Ishikawa (cell line): Measurements from ENCODE around the gene THOC2.

Experiments used
- CEBPB ChIP-seq: IDR thresholded peaks from 2 replicates; pipeline ENCODE4 v1.6.1; 2012
- CREB1 ChIP-seq: IDR thresholded peaks from 2 replicates; pipeline ENCODE4 v1.6.1; 2012; ENCODE audit warnings: low read depth
- EGR1 ChIP-seq: IDR thresholded peaks from 2 replicates; pipeline ENCODE4 v1.6.1; 2012
- EP300 ChIP-seq: IDR thresholded peaks from 2 replicates; pipeline ENCODE4 v1.6.1; 2012; ENCODE audit warnings: borderline replicate concordance
- FOXM1 ChIP-seq: IDR thresholded peaks from 2 replicates; pipeline ENCODE4 v1.6.1; 2012; ENCODE audit warnings: low read depth, borderline replicate concordance
- NFIC ChIP-seq: IDR thresholded peaks from 2 replicates; pipeline ENCODE4 v1.6.1; 2012
- RAD21 ChIP-seq: IDR thresholded peaks from 2 replicates; pipeline ENCODE4 v1.6.1; 2012; ENCODE audit warnings: low read depth
- TAF1 ChIP-seq: IDR thresholded peaks from 2 replicates; pipeline ENCODE4 v1.6.1; 2012; ENCODE audit warnings: low read depth, mild to moderate bottlenecking
- TCF12 ChIP-seq: IDR thresholded peaks from 2 replicates; pipeline ENCODE4 v1.6.1; 2012; ENCODE audit warnings: low read depth
- YY1 ChIP-seq: IDR thresholded peaks from 2 replicates; pipeline ENCODE4 v1.6.1; 2012; ENCODE audit warnings: low read depth
- ZBTB7A ChIP-seq: IDR thresholded peaks from 2 replicates; pipeline ENCODE4 v1.6.1; 2012; ENCODE audit warnings: low read depth
- TF ChIP-seq, protein P1 (sequence below): IDR thresholded peaks from 2 replicates; pipeline ENCODE4 v1.6.1; 2012; ENCODE audit warnings: low read depth, mild to moderate bottlenecking
- TF ChIP-seq, protein P2 (sequence below): IDR thresholded peaks from 2 replicates; pipeline ENCODE4 v1.6.1; 2012
- TF ChIP-seq, protein P3 (sequence below): IDR thresholded peaks from 2 replicates; pipeline ENCODE4 v1.6.1; 2012

DNA sequence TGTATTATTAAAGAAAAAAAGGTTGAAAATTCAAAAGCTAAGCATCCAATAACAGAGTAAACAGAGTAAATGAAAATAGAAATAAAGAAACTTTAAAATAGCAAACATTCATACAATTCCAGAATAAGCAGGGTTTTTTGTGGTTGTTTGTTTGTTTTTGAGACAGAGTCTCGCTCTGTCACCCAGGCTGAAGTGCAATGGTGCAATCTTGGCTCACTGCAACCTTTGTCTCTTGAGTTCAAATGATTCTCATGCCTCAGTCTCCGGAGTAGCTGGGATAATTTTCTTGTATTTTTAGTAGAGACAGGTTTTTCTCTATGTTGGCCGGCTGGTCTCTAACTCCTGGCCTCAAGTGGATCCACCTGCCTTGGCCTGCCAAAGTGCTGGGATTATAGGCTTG is 6.6 kb upstream of the THOC2 start:
- TF ChIP-seq TAF1 (no peak), CREB1 (no peak), RAD21 (no peak), CEBPB (no peak), EP300 (no peak), FOXM1 (no peak), EGR1 (no peak), TCF12 (no peak), NFIC (no peak), YY1 (no peak), ZBTB7A (no peak)
- TF ChIP-seq, protein P1, sequence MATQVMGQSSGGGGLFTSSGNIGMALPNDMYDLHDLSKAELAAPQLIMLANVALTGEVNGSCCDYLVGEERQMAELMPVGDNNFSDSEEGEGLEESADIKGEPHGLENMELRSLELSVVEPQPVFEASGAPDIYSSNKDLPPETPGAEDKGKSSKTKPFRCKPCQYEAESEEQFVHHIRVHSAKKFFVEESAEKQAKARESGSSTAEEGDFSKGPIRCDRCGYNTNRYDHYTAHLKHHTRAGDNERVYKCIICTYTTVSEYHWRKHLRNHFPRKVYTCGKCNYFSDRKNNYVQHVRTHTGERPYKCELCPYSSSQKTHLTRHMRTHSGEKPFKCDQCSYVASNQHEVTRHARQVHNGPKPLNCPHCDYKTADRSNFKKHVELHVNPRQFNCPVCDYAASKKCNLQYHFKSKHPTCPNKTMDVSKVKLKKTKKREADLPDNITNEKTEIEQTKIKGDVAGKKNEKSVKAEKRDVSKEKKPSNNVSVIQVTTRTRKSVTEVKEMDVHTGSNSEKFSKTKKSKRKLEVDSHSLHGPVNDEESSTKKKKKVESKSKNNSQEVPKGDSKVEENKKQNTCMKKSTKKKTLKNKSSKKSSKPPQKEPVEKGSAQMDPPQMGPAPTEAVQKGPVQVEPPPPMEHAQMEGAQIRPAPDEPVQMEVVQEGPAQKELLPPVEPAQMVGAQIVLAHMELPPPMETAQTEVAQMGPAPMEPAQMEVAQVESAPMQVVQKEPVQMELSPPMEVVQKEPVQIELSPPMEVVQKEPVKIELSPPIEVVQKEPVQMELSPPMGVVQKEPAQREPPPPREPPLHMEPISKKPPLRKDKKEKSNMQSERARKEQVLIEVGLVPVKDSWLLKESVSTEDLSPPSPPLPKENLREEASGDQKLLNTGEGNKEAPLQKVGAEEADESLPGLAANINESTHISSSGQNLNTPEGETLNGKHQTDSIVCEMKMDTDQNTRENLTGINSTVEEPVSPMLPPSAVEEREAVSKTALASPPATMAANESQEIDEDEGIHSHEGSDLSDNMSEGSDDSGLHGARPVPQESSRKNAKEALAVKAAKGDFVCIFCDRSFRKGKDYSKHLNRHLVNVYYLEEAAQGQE: no peak
- TF ChIP-seq, protein P2, sequence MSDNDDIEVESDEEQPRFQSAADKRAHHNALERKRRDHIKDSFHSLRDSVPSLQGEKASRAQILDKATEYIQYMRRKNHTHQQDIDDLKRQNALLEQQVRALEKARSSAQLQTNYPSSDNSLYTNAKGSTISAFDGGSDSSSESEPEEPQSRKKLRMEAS: no peak
- TF ChIP-seq, protein P3, sequence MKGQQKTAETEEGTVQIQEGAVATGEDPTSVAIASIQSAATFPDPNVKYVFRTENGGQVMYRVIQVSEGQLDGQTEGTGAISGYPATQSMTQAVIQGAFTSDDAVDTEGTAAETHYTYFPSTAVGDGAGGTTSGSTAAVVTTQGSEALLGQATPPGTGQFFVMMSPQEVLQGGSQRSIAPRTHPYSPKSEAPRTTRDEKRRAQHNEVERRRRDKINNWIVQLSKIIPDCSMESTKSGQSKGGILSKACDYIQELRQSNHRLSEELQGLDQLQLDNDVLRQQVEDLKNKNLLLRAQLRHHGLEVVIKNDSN: no peak
